ENCODE measurements around the gene RAB25. TPM values are rescaled to one million over a fixed set of nuclear protein-coding genes. Genes with fewer than 3 reads are reported as not detected.

The RAB25 gene
- total and polyA plus RNA-seq, 2 of the 13 experiments (the other 11 are each of a cell fraction or from before 2014, with no cell fraction given), result 0.20 to 0.22 TPM

DNA sequence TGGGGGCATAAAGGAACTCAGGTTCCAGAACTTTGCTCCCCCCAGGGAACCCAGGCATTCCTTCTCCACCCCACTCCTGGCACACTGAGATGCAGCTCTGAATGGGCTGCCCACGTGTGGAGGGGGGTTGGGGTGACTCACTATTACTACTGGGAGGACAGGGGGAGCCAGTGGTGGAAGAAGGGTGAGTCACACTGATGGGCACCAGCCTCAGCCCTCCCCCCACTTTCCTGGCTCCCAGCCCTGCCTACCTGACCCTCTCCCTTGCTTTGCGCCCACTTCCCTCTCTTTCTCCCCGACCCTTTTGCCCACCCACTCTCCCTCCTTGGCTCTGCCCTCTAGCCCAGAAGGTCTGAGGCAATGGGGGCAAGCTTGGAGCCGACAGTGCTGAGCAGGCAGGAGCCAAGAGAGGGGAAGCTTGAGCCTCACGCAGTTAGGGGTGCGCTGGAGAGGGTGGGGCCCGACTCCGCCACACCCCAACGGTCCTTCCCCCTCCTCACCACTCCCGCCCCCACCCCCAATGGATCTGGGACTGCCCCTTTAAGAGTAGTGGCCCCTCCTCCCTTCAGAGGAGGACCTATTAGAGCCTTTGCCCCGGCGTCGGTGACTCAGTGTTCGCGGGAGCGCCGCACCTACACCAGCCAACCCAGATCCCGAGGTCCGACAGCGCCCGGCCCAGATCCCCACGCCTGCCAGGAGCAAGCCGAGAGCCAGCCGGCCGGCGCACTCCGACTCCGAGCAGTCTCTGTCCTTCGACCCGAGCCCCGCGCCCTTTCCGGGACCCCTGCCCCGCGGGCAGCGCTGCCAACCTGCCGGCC lies 53.4 kb downstream of the RAB25 start, which contains the start of gene LMNA (continued):
- no peak for TF ChIP-seq YEATS4 (CRISPR knock-in tag; IDR thresholded peaks at IDR 0.05; ENCODE audit: borderline replicate concordance)
- TF ChIP-seq GTF3A (CRISPR knock-in tag; conservative IDR thresholded peaks at IDR 0.05), result no peak
- no peak for TF ChIP-seq ZBTB20 (CRISPR knock-in tag; IDR thresholded peaks at IDR 0.05; ENCODE audit: borderline replicate concordance, low read depth)
- TF ChIP-seq MEIS1 (CRISPR knock-in tag; IDR thresholded peaks at IDR 0.05; ENCODE audit: borderline replicate concordance), result no peak
- TF ChIP-seq ARID2 (CRISPR knock-in tag; IDR thresholded peaks at IDR 0.05; ENCODE audit: borderline replicate concordance), result no peak
- TF ChIP-seq SP2 (CRISPR knock-in tag; IDR thresholded peaks at IDR 0.05), result no peak
- no peak for TF ChIP-seq SCMH1 (CRISPR knock-in tag; IDR thresholded peaks at IDR 0.05; ENCODE audit: borderline replicate concordance)
- TF ChIP-seq THAP11 (CRISPR knock-in tag; IDR thresholded peaks at IDR 0.05), result peak; percentile 39
- TF ChIP-seq ZNF816 (CRISPR knock-in tag; IDR thresholded peaks at IDR 0.05; ENCODE audit: borderline replicate concordance), result no peak
- no peak for TF ChIP-seq MZF1 (CRISPR knock-in tag; IDR thresholded peaks at IDR 0.05; ENCODE audit: borderline replicate concordance)
- TF ChIP-seq SALL2 (CRISPR knock-in tag; IDR thresholded peaks at IDR 0.05), result 0 out of 2 replicates have a peak, but pooled peaks have one; percentile 14
- TF ChIP-seq ZSCAN21 (CRISPR knock-in tag; IDR thresholded peaks at IDR 0.05; ENCODE audit: borderline replicate concordance), result peak; percentile 72
- TF ChIP-seq NFE2 (CRISPR knock-in tag; IDR thresholded peaks at IDR 0.05), result no peak
- TF ChIP-seq ZNF564 (CRISPR knock-in tag; IDR thresholded peaks at IDR 0.05), result 0 out of 2 replicates have a peak, but pooled peaks have one; percentile 75
- no peak; the same call in 1 of the 2 replicates for TF ChIP-seq ZNF350 (CRISPR knock-in tag; IDR thresholded peaks at IDR 0.05; ENCODE audit: borderline replicate concordance, low read depth)
- no peak for TF ChIP-seq TCF7 (IDR thresholded peaks at IDR 0.05; ENCODE audit: low read depth)
- TF ChIP-seq HOXA5 (CRISPR knock-in tag; IDR thresholded peaks at IDR 0.05), result no peak
- TF ChIP-seq U2AF1 (optimal IDR thresholded peaks at IDR 0.05; ENCODE audit: low read depth, low read length), result peak; percentile 79
- TF ChIP-seq, protein P1, sequence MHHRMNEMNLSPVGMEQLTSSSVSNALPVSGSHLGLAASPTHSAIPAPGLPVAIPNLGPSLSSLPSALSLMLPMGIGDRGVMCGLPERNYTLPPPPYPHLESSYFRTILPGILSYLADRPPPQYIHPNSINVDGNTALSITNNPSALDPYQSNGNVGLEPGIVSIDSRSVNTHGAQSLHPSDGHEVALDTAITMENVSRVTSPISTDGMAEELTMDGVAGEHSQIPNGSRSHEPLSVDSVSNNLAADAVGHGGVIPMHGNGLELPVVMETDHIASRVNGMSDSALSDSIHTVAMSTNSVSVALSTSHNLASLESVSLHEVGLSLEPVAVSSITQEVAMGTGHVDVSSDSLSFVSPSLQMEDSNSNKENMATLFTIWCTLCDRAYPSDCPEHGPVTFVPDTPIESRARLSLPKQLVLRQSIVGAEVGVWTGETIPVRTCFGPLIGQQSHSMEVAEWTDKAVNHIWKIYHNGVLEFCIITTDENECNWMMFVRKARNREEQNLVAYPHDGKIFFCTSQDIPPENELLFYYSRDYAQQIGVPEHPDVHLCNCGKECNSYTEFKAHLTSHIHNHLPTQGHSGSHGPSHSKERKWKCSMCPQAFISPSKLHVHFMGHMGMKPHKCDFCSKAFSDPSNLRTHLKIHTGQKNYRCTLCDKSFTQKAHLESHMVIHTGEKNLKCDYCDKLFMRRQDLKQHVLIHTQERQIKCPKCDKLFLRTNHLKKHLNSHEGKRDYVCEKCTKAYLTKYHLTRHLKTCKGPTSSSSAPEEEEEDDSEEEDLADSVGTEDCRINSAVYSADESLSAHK (CRISPR knock-in tag; IDR thresholded peaks at IDR 0.05; ENCODE audit: borderline replicate concordance), result no peak
- TF ChIP-seq ZNF546 (CRISPR knock-in tag; conservative IDR thresholded peaks at IDR 0.05), result no peak
- no peak for TF ChIP-seq NR1H2 (CRISPR knock-in tag; IDR thresholded peaks at IDR 0.05; ENCODE audit: borderline replicate concordance, low read depth)
- TF ChIP-seq FOXC1 (CRISPR knock-in tag; IDR thresholded peaks at IDR 0.05; ENCODE audit: borderline replicate concordance), result no peak
- no peak; the same call in 1 of the 2 replicates for TF ChIP-seq SOX5 (CRISPR knock-in tag; IDR thresholded peaks at IDR 0.05; ENCODE audit: borderline replicate concordance)
- no peak; the same call in 1 of the 2 replicates for TF ChIP-seq TP53 (CRISPR knock-in tag; conservative IDR thresholded peaks at IDR 0.05)
- TF ChIP-seq, protein P2, sequence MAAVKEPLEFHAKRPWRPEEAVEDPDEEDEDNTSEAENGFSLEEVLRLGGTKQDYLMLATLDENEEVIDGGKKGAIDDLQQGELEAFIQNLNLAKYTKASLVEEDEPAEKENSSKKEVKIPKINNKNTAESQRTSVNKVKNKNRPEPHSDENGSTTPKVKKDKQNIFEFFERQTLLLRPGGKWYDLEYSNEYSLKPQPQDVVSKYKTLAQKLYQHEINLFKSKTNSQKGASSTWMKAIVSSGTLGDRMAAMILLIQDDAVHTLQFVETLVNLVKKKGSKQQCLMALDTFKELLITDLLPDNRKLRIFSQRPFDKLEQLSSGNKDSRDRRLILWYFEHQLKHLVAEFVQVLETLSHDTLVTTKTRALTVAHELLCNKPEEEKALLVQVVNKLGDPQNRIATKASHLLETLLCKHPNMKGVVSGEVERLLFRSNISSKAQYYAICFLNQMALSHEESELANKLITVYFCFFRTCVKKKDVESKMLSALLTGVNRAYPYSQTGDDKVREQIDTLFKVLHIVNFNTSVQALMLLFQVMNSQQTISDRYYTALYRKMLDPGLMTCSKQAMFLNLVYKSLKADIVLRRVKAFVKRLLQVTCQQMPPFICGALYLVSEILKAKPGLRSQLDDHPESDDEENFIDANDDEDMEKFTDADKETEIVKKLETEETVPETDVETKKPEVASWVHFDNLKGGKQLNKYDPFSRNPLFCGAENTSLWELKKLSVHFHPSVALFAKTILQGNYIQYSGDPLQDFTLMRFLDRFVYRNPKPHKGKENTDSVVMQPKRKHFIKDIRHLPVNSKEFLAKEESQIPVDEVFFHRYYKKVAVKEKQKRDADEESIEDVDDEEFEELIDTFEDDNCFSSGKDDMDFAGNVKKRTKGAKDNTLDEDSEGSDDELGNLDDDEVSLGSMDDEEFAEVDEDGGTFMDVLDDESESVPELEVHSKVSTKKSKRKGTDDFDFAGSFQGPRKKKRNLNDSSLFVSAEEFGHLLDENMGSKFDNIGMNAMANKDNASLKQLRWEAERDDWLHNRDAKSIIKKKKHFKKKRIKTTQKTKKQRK (IDR thresholded peaks at IDR 0.05; ENCODE audit: low read length), result no peak
- TF ChIP-seq KAT8 (CRISPR knock-in tag; IDR thresholded peaks at IDR 0.05), result no peak; the same call in 1 of the 2 replicates
